Stimulated activated CD8-positive, alpha-beta memory T cell treated with anti-CD3 and anti-CD28 coated beads, Interleukin-15, amount 100 ng/mL, for 24 hours (primary cell): Measurements from ENCODE around the gene KRTAP12-2.

Experiments
- DNase-seq: peaks from one replicate; pipeline ENCODE4 v3.0.0-alpha.2; 2020; ENCODE audit warnings: low read depth

Gene KRTAP12-2, protein sequence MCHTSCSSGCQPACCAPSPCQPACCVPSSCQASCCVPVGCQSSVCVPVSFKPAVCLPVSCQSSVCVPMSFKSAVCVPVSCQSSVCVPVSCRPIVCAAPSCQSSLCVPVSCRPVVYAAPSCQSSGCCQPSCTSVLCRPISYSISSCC

DNA sequence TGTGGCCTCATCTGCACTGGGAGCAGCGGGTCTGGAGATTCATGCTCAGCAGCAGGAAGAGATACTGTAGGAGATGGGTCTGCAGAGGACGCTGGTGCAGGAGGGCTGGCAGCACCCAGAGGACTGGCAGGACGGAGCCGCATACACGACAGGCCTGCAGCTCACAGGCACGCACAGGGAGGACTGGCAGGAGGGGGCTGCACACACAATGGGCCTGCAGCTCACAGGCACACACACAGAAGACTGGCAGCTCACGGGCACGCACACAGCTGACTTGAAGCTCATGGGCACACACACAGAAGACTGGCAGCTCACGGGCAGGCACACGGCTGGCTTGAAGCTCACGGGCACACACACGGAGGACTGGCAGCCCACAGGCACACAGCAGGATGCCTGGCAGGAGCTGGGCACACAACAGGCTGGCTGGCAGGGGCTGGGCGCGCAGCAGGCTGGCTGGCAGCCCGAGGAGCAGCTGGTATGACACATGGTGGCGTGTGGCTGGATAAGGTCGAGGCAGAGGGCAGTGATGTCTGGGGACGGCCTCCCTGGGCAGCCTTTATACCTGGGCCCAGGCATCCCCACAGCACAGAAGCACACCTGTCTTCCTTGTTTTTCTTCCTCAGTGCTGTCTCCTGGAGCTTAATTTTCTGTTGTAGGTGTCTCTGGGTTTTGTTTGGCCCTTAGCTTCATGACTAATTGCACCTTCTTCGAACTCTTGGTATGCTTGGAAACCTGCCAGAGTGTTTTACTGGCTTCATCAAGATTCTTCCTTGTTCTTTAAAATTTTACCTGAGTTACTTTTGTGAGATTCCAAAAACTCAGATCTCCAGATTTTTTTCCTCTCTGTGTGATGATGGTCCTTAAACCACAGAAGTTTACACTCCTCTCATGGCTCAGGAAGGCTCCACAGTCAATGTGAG lies at the start of gene KRTAP12-2:
TSS of gene KRTAP12-2 (minus strand) at position 527 of the 920 bp plus-strand sequence. CDS start at position 486, 41 bp downstream.
- DNase-seq: no peak

DNA sequence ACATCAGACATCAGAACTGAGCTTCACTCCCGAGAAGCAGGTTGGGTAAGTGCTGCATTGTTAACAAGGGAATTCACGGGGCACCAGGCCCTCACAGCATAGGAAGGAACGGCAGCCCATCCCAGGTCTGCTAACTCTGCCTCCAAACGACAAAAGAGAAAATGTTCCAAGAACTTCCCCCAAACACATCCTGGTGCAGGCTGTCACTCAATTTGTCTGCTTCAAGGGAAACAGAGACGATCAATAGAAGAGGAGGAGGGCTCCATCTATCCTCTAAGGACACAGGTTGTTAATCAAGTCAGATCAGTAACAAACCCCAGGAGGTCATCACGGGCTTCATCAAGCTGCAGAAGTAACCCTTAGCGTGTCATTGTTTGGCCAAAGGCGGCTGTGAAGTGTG lies 48.2 kb upstream of the KRTAP12-2 start:
- no peak for DNase-seq

DNA sequence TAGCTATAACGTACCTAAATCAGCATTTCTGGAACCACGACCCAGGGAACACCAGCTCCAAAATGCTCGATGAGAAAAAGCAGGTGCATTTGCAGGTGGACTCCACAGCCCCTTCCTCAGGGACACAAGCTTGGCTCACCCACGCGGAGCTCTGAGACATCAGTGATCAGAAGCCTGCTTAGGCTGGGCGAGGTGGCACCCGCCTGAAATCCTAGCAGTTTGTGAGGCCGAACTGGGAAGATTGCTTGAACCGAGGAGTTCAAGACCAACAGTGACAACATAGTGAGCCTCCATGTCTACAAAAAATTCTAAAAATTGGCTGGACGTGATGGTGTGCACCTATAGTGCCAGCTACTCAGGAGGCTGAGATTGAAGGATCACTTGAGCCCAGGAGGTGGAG lies 47.1 kb upstream of the KRTAP12-2 start:
- DNase-seq: no peak

DNA sequence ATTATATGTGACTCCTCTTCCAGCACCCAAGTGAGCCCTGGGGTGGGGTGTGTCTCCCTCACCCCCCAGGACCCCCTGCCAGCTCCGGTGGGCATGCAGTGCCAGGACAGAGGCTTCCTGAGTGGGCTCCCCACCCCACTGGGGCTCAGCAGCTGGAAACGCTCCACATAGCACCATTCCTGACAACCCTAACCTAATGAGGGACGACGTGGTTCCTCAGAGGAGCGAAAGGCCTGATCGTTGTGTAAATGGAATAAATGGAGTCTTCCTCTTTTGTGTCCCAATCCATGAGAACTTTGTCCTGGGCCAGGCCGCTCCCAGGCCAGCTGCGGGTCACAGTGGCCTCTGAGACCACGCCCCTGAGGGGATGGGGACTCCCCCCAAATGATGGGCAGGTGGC lies 46.4 kb upstream of the KRTAP12-2 start:
- no peak for DNase-seq

DNA sequence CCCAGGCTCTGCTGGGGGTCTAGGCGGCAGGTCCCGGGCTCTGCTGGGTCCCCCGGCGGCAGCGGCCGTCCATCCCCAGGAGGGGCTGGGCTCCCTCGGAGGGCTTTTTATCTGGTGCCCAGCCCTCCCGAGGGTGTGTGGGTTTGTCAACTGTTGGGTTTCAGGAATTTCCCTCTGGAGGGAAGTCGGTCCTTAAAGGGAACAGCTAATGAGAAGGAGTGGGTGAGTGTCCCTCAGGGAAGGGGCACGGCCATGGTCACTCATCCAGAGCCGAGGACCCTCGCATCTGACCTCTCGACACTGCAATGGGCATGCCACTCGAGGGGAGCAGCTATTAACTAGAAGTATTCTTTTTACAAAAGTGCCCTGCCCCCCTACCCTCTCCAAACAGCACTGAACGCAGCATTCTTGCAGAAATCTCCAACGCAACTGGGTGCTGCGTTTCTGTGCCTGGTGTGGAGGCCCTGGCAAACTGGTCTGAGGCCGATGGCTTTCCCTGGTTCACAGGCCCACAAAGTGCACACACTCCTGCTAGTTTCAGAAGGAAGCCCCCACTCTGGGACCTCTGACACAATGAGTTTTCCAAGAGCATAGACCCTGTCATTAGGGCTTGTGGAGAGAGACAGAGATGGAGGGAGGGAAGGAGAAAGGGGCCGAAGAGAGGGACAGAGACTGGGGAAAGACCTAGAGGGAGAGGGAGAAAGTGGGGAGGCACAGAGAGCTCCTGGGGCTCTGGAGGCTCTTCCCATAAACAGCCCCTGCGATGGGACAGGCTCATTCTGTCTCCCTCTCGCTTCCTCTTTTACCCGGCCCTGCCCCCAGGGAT lies 45.7 kb upstream of the KRTAP12-2 start:
- no peak for DNase-seq

DNA sequence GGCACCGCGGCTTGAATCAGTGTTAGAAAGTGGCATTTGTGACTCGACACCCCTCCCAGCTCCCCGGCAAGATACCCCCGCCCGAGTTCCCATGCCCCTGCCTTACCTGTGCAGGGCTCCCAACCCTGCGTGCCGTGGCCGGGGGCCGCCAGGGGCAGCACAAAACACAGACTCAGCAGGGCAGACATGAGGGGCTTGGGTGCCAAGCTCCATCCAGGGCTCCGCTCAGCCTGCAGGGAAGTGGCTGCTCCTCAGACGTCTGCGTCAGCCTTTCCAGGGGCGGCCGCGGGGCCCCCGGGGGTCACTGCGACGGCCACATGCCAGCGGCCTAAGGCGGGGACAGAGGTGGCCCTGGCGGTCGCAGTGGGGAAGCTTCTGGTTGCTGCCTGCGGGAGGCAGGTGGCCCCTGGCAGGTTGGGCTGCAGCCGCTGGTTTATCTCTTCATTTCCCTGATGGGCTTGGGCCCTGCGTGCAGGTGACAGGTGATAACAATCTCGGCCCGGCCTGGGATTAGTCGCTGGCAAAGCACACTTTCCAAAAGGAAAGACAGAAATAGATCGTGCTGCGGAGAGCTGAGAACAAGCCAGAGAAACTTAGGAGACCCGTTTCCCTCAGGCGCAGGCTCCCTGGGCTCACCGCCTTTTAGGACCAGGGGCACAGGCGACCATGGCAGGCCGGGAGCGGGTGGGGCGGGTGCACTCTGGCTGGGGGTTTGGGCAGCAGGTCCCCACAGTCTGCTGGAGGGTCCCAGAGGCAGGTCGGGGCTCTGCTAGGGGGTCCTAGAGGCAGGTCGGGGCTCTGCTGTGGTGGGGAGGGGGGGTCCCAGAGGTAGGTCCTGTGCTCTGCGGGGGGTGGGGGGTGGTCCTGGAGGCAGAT lies 44.8 kb upstream of the KRTAP12-2 start, which contains the start of gene TSPEAR:
TSS of gene TSPEAR (minus strand) at position 246 of the 876 bp plus-strand sequence. CDS start at position 188, 58 bp downstream.
- DNase-seq: no peak

DNA sequence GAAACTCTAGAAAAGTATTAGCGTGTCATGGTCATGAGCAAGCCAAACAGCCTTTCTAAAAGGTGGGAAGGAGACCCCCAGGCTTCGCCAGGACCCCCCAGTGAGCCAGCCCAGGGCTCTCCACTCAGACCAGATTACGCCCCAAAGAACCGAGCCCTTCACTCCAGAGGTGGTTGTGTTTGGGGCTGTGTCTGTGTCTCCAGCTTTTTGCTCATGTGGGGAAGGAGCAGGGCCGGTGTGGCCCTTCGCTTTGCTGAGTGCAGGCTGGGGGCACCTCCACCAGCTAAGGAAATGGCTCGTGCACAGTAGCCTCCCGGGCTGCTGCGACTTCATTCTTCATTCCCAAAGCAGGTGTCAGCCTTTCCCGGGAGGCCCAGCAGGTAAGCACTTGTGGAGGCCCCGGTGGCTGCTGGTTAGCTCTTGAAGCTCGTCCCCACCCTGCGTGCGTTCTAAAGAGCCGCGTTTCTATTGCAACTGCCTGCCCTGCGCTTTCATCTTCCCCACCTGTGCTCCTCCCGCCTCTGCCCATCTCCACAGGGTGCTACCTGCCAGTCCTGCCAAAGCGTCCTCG lies 44.1 kb upstream of the KRTAP12-2 start:
- no peak for DNase-seq

DNA sequence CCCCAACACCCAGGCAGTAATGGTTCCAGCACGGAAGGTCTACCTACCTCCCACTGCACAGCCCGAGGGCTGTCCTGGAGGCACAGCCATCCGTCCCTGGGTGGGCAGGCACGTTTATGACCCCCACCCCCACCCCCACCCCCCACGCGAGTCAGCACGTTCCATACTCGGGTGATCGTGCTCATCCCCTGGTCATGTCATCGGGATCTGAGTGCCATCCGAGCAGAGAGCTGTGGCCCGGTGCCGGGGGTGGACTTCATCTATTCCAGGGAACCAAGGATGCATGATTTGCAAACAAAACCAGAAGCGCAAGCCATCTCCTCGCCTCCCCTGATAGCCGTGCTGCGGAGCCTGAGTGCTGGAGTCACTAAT lies 43.6 kb upstream of the KRTAP12-2 start:
- no peak for DNase-seq

DNA sequence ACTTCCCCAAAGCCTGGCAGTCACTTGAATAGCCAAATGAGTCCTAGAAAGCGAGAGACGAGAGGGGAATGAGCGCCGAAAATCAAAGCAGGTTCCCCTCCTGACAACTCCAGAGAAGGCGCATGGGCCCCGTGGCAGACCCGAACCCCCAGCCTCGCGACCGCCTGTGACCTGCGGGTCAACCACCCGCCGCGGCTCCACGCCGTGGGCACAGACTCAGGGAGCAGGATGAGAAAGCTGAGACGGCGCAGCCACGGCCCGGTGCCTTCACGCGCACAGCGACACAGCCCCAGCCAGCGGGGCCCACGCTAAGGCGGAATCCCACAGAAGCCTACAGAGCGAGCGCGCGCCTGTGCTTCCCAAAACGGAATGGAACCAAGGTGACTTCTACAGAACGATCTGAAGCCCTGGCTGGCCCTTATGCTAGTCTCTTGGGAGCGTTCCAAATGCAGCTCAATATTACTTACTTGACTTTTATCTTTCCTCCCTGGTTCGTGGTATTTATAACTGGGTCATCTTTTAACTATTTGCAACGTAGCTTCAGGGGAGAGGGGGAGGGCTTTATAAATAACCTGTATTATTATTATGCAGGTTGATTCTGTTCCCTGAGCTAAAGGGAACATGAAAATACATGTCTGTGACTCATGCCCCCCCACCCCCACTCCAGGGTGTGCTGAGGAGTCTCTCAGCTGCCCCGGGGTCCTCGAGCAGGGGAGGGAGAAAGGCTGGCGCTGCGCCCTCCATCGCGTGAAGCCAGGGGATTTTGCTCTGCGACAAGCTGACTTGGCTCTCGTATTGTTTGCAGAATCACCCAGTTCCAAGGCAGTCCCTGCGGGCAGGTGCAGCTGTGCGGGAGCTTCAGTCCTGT lies 42.9 kb upstream of the KRTAP12-2 start:
- DNase-seq: no peak

DNA sequence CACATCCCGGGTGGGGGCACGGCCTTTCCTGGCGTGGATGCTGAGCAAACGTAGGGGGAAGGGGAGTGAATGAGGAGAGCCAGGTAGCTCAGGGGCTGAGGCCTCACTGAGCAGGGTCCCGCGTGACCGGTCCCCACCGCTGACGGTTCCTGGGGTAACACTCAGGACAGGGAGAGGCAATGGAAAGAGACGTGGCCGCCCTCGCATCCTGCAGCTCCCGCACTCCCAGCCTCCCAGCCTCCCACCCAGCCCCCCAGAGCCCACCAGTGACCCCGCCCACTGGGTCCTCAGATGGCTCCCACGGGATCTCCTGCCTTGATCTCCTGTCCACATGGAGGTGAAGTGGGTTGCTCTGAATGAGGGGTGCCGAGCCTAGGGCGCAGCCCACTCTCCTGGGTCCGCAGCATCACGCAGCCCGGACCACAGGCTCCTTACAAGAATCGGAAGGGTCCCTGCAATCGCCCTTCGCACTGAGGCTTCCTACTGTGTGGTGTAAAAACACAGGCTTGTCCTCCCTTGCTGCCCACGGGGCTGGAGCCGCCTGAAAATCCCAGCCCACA lies 42.2 kb upstream of the KRTAP12-2 start:
- DNase-seq: no peak

DNA sequence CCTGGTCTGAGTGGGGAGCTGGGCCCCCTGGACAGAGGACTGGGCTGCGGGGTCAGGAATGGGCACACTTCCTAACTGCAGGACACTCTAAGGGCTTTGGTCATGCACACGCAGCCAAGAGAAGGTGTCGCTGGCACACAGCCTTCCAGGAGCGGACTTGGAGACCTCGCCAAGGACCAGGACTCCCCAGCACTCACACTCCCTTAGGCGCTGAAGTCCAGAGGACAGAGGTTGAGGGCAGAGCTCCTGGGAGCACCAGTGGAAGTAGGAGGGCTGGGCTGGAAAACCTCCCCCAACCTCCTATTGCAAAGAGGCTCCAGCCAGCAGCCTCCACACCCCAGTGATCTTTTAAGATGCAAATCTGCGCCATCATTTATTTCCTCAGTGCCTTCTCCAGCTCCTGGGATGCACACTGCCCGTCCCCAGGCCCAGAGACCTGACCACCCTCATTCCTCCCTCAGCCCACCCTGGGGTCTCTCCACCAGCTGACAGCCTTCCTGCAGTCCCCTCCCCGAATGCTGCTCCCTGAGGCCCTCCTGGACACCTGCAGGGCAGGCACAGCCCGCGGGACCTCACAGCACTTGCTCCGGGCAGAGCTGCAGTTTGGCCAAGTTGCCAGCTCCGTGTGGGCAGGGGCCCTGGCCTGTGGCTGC lies 41.6 kb upstream of the KRTAP12-2 start:
- no peak for DNase-seq

DNA sequence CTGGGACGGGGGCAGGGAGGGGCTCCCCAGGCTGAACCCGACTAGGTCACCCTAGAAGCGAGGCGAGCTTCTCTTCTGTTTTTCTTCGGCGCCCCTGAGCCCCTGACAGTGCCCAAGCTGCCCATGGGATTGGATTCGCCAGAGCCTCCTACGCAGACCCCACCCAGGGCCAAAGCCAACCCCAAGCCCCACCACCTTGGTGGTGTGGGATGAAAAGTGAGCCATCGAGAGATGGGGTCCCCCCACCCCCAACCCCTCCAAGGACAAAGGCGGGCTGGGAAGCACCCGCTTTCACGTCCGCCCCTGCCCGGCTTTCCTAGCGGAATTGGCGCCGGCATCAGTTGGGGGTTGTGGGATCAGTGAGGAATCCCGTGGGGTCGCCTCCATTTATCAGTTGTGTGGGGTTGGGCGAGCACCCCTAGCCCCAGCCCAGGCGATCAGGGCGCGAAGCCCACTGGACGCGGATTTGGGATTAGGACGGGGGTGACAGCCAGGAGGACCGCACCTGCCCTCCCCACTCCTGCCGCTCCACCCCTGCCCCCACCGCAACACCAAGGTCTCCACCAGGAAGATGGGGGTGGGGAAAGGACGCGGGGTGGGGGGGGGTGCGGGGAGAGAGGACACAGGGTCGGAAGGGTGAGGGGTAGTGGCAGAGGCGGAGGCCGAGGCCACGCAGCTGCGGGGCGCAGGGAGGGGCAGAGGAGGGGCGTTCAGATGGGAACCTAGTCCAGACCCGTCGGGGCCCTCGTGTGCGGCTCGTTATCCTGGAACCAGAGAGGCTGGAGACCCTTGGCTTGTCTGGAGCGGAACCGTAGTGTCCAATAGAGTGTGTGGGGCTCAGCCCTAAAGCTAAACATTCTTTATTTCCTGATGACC lies 40.2 kb upstream of the KRTAP12-2 start:
- DNase-seq: no peak

DNA sequence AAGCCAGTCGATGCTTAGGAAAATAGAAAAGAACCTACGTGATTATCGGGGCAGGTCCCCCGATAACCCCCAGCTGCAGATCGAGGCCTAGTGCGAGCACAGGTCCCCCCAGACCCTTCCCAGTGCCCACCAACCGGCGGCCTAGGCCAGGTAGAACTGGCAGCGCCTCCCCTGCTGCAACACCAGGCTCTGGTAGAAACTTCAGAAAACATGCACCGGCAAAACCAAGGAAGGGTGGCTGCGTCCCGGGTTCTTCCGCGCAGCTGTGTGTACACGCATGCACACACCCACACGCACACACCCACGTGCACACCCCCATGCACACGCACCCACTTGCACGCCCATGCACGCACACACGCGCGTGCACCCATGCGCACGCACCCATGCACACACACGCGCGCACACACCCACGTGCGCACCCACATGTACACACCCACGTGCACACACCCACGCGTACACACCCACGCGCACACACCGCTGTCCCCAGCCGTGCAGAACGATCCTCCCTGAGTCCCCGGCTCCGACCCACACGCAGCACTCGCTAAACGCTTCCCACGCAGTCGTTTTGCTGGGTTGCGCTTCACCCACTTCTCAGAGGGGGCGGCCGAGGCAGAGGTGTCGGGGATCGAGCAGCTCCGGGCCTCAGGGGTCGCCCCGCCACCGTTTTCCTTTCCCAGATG lies 39.4 kb upstream of the KRTAP12-2 start:
- DNase-seq: no peak

DNA sequence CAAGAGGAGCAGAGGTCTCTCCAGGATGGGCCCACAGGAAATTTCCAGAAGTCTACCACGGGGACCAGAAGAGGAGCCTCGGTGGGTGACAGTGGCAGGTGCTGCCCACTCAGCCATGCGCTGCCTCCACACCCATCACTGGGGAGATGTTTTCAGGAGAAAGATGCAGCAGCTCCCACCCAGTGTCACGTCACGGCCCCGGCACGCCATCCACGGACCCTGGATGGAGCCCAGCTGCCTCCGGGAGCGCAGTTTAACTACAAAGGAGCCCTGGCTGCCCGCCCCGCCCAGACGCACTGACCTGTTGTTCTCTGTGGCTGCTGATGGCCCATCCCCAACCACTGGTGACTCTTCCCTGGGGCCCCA lies 37.9 kb upstream of the KRTAP12-2 start:
- no peak for DNase-seq

DNA sequence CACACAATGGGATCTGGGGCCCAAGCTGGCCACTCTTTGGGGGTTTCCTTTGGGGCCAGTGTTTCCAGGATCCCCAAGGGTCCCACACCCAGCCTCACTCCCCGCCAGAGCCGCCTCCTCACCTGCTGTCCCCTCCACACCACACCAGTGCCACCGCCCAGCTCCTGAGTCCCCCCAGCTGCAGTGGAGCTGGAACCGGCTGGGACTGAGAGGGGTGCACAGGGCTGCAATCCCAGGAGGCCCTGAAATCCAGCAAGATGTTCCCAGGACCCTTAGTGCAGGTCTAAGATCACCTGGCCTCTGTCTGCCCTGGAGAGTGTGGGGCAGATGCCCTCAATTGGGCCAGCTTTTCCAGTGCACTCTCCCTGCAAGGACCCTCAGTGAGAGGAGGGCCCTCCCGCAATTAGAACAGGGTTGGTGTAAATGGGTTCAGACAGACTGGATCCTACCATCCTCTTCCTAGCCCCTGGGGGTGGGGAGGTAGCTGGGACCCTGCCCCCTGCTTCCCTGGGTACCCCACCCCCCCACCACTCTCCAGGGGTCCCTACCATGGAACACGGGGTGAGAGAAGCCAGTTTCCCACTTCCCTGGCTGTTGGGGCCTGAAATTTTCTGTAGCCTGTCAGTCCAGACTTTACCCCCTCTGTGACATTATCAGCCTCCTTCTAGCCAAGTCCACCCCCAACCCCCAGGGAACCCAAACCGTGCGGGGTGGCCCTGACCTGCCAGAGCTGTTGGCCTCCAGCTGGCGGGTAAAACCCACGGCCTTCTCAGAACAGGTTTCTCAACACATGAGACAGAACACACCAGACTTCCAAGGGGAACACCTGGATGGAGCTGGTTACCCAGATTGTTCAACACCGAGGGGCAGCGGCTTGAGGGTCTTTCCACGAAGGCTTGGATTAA lies 37.3 kb upstream of the KRTAP12-2 start:
- DNase-seq: no peak

DNA sequence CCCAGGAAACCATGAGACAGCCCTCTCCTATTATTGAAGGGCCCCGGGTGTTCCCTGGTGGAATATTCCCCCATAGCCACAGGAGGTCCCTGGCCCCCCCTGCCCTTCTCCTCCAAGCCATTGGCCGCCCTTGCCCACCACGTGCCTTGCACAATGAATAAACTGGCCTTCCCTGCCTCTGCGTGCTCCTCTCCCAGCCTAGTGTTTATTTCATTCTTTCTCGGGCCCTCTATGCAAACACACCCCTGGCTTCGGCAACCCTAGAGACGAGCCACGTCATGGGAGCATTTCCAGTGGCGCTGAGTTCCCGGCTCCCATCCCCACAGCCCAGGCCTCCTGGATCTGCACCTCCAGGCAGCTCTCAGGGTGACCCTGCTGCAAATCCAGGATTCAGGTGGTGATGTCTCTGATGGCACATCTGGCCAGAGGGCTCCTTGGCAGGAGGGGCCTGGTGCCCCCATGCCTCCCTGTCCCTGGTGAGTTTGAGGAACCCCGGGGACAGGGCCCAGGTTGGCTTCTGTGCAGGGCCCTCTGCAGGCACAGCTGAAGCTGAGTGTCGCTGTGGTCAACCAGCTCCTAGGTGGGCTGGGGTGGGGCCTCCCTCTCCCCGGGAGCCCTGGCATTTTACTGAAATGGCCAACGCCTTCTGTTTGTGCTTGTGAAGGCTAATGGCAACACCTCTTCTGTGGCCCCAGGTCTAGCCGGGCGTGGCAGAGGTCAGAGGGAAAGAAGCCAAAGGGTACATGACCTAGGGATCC lies 36.4 kb upstream of the KRTAP12-2 start:
- DNase-seq: no peak
